Measurements from ENCODE around the gene HSPG2. TPM values are rescaled to one million over a fixed set of nuclear protein-coding genes. Genes with fewer than 3 reads are reported as not detected.

Gene HSPG2
- total RNA-seq, 1 donor from 2014 or later, result 656 TPM

DNA sequence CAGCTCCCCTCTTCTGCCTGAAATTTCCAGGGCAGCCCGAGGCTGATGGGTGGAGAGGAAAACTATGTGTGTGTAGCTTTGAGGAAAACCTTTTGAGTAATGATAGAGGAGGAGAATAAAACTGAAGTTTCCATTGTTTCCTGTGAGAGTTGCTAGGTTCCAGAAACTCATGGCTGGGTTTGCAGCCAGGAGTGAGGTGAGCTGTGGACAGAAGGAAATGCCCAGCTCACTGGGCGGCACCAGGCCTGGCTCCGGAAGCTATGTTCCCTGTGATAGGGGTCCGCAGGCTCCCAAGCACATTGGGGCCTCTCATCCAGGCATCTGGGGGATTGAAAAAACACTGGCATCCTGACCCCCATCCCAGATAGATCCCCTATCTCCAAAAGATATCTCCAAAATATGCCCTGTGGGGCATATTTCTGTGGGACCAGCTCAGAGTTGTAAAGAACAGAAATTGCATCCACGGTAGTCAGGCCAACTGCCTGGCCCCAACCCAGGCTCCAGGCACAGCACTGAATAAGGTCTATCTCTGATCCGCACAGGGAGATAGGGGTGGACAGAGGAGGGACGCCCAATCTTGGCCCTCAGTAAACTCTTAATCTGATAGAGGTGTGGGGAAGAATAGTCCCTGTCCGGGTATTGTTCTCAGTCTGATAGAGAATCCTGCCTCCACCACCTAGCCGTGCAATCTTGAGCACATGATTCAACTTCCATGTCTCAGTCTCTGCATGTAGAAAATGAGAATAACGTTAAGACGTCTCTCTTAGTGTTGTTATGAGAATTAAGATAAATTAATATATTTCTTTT, 1.8 kb upstream of the HSPG2 start:
- no peaks in the 10 kb centered on the region for H3K27me3 Mint-ChIP-seq
- no peaks in the 10 kb centered on the region for H3K9me3 Mint-ChIP-seq (ENCODE audit: low read depth)
- peak overlapping the region; percentile 78 for H3K27ac Mint-ChIP-seq
- DNase-seq (ENCODE audit: low spot score, unreplicated experiment), result no peak
- peak overlapping the region; percentile 75 for H3K4me3 Mint-ChIP-seq (ENCODE audit: low read depth)
- H3K4me1 Mint-ChIP-seq (ENCODE audit: low read depth), result peaks cover 48% of the 10 kb centered on the region
- TF ChIP-seq, protein P1, sequence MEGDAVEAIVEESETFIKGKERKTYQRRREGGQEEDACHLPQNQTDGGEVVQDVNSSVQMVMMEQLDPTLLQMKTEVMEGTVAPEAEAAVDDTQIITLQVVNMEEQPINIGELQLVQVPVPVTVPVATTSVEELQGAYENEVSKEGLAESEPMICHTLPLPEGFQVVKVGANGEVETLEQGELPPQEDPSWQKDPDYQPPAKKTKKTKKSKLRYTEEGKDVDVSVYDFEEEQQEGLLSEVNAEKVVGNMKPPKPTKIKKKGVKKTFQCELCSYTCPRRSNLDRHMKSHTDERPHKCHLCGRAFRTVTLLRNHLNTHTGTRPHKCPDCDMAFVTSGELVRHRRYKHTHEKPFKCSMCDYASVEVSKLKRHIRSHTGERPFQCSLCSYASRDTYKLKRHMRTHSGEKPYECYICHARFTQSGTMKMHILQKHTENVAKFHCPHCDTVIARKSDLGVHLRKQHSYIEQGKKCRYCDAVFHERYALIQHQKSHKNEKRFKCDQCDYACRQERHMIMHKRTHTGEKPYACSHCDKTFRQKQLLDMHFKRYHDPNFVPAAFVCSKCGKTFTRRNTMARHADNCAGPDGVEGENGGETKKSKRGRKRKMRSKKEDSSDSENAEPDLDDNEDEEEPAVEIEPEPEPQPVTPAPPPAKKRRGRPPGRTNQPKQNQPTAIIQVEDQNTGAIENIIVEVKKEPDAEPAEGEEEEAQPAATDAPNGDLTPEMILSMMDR (IDR thresholded peaks at IDR 0.05; ENCODE audit: unreplicated experiment), result no peak
- H3K36me3 Mint-ChIP-seq (ENCODE audit: insufficient read depth), result peaks cover 2% of the 10 kb centered on the region

DNA sequence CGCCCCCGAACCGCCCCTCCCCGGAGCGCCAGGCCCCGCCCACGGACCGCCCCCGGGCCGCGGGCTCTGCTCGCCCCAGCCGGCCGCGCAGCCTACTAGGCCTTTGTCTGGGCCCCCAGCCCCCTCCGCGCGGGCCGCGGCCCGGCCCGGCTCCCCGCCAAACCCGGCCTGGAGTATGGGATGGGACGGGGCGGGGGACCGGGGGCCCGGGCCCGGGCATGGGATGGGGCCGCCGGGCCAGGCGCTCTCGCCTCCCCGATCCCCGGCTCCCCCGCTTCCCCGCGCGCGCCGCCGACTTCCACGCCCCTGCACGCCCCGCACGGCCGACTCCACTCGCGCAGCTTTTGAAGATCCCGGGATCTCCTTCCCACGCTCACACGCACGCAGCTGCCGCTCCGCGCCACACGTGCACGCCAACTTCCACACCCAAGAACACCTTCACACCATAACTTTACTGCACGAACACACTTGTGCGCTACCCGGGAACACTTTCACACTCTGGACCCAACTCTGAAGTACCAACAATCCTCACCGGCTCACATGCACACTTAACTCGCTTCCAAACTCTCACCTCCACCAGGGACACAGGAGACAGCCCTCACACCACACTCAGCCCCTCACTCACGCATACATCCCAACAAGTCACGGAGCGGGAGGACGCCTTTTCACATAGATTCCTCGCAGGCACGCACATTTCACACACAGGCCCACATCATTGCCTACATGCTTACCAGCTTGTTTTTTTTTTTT, 437 bp upstream of the HSPG2 start:
- peak overlapping the region; percentile 75 for H3K4me3 Mint-ChIP-seq (ENCODE audit: low read depth)
- peak overlapping the region; percentile 88 for H3K27ac Mint-ChIP-seq
- H3K4me1 Mint-ChIP-seq (ENCODE audit: low read depth), result peaks cover 55% of the 10 kb centered on the region
- no peaks in the 10 kb centered on the region for H3K27me3 Mint-ChIP-seq
- TF ChIP-seq, protein P1 (IDR thresholded peaks at IDR 0.05; ENCODE audit: unreplicated experiment), result no peak
- DNase-seq (ENCODE audit: low spot score, unreplicated experiment), result peak; percentile 75
- H3K9me3 Mint-ChIP-seq (ENCODE audit: low read depth), result no peaks in the 10 kb centered on the region
- peaks cover 2% of the 10 kb centered on the region for H3K36me3 Mint-ChIP-seq (ENCODE audit: insufficient read depth)

DNA sequence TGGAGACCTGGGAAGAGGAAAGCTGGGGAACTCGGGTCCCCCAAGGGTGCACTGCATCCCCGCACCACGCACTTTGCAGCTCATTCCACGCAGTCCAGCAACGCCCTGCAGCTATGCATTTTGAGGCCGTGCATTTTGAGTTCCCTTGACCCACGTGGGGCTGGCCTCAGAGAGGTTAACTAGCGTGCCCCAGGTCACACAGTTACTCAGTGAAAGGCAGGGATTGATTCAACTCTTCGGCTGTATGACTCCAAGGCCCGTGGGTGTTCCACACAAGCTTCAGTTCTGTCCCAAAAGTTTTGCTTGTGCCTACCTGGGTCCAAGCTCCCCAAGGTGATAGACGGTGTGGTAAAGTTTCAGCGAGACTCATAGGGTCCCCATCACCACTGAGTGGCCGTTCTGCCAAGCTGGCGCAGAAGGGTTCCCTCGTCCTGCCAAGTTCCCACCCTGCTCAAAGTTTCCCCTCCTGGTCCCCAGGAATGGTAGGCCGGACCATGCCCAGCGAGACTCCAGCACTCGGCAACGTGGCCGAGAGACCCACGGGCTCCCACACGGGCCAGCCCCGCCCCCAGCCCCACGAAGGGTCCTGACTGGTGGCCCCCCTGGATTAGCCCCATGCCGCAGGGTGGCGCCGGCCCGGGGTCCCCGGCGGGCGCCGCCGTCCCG, 611 bp downstream of the HSPG2 start:
- TF ChIP-seq, protein P1 (IDR thresholded peaks at IDR 0.05; ENCODE audit: unreplicated experiment), result no peak
- Mint-ChIP-seq H3K9me3 (ENCODE audit: low read depth) (no peaks in the 10 kb centered on the region), H3K27me3 (no peaks in the 10 kb centered on the region), H3K36me3 (ENCODE audit: insufficient read depth) (peaks cover 5% of the 10 kb centered on the region), H3K4me3 (ENCODE audit: low read depth) (peak overlapping the region; percentile 88), H3K27ac (peak overlapping the region; percentile 90), H3K4me1 (ENCODE audit: low read depth) (peaks cover 60% of the 10 kb centered on the region)
- no peak for DNase-seq (ENCODE audit: low spot score, unreplicated experiment)

DNA sequence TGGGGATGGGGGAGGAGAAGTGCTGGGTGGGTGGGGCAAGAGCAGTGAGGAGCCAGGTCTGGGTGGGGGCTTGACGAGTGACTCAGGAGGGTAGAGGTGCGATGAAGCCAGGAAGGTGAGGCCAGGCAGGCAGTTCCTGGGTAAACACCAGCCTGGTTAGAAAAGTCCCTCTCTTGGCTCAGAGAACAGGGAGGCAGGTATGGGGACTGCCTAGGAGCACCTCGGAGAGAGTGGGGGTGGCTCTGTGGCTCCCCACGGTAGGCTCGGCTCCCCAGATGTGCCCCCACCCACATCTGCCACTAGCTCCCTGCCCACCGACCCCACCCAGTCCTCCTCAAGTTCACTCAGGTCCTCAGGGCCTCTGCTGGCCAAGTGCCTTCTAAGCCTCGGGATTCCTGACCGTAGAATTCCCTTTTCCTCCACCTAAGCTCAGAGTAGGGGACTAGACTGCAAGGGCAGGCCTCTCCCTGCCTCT, 1.2 kb downstream of the HSPG2 start:
- Mint-ChIP-seq H3K4me1 (ENCODE audit: low read depth) (peaks cover 60% of the 10 kb centered on the region), H3K27me3 (no peaks in the 10 kb centered on the region)
- DNase-seq (ENCODE audit: low spot score, unreplicated experiment), result no peak

More for the DNA sequence above, 1.2 kb downstream of the HSPG2 start:
- TF ChIP-seq, protein P1 (IDR thresholded peaks at IDR 0.05; ENCODE audit: unreplicated experiment), result no peak
- H3K4me3 Mint-ChIP-seq (ENCODE audit: low read depth), result peak overlapping the region; percentile 88
- no peaks in the 10 kb centered on the region for H3K9me3 Mint-ChIP-seq (ENCODE audit: low read depth)
- H3K36me3 Mint-ChIP-seq (ENCODE audit: insufficient read depth), result peaks cover 5% of the 10 kb centered on the region
- H3K27ac Mint-ChIP-seq, result peak overlapping the region; percentile 90
